ENCODE data around the gene B4GALNT1.
A peak's percentile ranks its signal among the peaks of the same experiment; 100 is the strongest.

DNA sequence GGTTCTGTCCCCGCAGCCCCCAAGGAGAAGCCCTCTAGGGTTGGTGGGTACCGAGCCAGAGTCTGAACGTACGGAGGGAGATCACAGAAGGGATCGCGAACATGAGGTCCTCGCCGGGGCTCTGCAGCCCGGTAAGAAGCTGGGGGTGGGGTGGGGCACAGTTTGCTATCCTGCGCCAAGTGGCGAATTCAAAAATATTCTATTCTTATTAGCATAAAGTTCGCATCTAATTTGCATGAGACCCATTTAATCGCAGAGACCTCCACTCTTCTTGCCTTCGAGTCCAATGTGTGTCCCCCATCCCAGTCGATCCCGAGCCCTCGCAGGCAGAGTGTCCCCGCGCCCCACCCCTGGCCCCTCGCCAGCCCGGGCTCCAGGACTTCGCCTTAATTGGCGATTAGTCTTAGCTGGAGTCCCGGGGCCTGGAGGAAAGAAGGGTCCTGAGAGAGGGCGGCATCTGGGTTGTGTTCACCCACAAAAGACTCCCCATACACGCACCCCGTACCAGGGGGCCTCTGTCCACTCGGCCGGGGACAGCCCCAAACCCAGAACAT is 22.4 kb downstream of the B4GALNT1 start:
- TF ChIP-seq, protein P1, sequence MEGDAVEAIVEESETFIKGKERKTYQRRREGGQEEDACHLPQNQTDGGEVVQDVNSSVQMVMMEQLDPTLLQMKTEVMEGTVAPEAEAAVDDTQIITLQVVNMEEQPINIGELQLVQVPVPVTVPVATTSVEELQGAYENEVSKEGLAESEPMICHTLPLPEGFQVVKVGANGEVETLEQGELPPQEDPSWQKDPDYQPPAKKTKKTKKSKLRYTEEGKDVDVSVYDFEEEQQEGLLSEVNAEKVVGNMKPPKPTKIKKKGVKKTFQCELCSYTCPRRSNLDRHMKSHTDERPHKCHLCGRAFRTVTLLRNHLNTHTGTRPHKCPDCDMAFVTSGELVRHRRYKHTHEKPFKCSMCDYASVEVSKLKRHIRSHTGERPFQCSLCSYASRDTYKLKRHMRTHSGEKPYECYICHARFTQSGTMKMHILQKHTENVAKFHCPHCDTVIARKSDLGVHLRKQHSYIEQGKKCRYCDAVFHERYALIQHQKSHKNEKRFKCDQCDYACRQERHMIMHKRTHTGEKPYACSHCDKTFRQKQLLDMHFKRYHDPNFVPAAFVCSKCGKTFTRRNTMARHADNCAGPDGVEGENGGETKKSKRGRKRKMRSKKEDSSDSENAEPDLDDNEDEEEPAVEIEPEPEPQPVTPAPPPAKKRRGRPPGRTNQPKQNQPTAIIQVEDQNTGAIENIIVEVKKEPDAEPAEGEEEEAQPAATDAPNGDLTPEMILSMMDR (IDR thresholded peaks at IDR 0.05): no peak
- peak in 1 of 4 donors; percentile 23 for TF ChIP-seq POLR2A (IDR thresholded peaks at IDR 0.05)

Measured in esophagus squamous epithelium (tissue), 4 donors.